ENCODE results near the gene DDX5. TPM values are rescaled to one million over a fixed set of nuclear protein-coding genes. Genes with fewer than 3 reads are reported as not detected.

DDX5 gene
- total RNA-seq (2021), result 375 and 402 TPM in 2 replicates
- percentile 100 among the genes with signal in this experiment for Bru-seq, nascent RNA
- percentile 100 among the genes with signal in this experiment for BruChase-seq, experiment 1, labeled RNA remaining after a 2-hour chase
- BruChase-seq, experiment 2, labeled RNA remaining after a 6-hour chase, result percentile 100 among the genes with signal in this experiment
- long read RNA-seq, transcript DDX5-215 (12 exons, 3,558 nt), result minor isoform, 66 of 1,020 reads
- long read RNA-seq, transcript DDX5-201 (13 exons, 2,554 nt), result major isoform, 790 of 1,020 reads
- long read RNA-seq, partial matches to known transcripts, result 71 of 1,020 reads
- long read RNA-seq, other reads (novel, unspliced or antisense), result 92 of 1,020 reads

DNA sequence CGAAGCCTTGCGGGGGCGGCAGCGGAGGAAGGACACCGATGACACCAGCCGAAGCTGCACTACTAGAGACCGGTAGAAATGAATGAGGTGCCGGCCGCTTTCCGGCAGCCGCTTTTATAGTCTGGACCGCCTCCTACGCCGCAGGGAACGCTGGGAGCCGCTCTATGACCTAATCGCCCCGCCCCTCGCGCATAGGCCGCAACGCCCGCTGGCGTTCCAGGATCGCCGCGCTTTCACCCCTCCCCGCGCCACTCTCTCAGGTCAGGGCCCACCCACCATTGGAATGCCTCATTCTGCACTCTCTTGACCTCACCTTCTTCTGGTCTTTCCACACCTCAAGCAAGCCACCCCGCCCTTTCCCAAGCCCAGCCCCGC lies at the start of gene DDX5:
Gene DDX5, minus strand, starts transcription at position 89 of the 375 bp plus-strand sequence. CDS start 170 bp downstream, outside the sequence.
- H4K20me1 ChIP-seq (ENCODE audit: insufficient read depth), result peaks cover 64% of the 10 kb centered on the region
- peaks cover 66% of the 10 kb centered on the region for H3K36me3 ChIP-seq (ENCODE audit: low read depth)
- POLR2A ChIA-PET (ENCODE audit: unreplicated experiment), result interaction anchor here (0.5 to 1.9 kb wide), 9 partner anchors 8 to 625 kb away, joined by 3 to 17 read pairs (median 7); partner anchors contain the start of genes POLG2 and SMURF2

DNA sequence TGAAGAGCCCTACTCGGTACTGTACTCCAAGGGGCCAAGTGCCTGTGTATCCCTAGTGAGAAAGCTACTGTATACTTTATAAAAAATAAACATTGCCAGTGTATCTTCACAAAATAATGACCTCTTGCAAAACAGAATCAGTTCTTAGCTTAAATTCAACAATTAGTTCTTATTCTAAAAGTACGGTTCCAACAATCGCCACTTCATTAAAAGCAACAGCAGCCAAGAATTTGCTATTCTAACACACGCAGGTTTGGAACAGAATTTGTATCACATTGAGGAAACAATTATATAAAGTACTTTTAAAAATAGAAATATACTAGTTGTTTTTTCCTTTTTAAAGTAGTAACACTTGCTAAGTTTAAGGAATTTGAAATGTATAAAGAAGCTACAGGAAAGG lies 49.2 kb upstream of the DDX5 start:
- Histone ChIP-seq H3K27me3 (ENCODE audit: insufficient read depth, low read depth) (no peaks in the 10 kb centered on the region), H3K36me3 (ENCODE audit: low read depth) (peaks cover 52% of the 10 kb centered on the region)
- intact Hi-C loops (cut with micrococcal nuclease; ENCODE audit: unreplicated experiment), result no loop called here

More for the DNA sequence above, at the start of gene DDX5:
- TF ChIP-seq EZH2 (IDR thresholded peaks at IDR 0.05; ENCODE audit: low read depth), result no peak
- TF ChIP-seq, protein P1, sequence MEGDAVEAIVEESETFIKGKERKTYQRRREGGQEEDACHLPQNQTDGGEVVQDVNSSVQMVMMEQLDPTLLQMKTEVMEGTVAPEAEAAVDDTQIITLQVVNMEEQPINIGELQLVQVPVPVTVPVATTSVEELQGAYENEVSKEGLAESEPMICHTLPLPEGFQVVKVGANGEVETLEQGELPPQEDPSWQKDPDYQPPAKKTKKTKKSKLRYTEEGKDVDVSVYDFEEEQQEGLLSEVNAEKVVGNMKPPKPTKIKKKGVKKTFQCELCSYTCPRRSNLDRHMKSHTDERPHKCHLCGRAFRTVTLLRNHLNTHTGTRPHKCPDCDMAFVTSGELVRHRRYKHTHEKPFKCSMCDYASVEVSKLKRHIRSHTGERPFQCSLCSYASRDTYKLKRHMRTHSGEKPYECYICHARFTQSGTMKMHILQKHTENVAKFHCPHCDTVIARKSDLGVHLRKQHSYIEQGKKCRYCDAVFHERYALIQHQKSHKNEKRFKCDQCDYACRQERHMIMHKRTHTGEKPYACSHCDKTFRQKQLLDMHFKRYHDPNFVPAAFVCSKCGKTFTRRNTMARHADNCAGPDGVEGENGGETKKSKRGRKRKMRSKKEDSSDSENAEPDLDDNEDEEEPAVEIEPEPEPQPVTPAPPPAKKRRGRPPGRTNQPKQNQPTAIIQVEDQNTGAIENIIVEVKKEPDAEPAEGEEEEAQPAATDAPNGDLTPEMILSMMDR (conservative IDR thresholded peaks at IDR 0.05), result no peak
- Histone ChIP-seq H3K9me2 (ENCODE audit: insufficient read depth) (no peaks in the 10 kb centered on the region), H3F3A (ENCODE audit: insufficient read depth, low read depth) (peaks cover 56% of the 10 kb centered on the region), H3K4me3 (peak within 1 kb of the TSS; percentile 100), H3K4me1 (replicated peaks; ENCODE audit: insufficient read depth) (peaks cover 30% of the 10 kb centered on the region), H2AFZ (peak within 1 kb of the TSS; percentile 89), H3K4me2 (peak within 1 kb of the TSS; percentile 95), H3K27ac (peak within 1 kb of the TSS; percentile 98), H3K9me3 (ENCODE audit: insufficient read depth, low read depth) (no peaks in the 10 kb centered on the region), H3K27me3 (ENCODE audit: insufficient read depth, low read depth) (no peaks in the 10 kb centered on the region), H3K79me2 (ENCODE audit: low read depth) (peaks cover 89% of the 10 kb centered on the region)
- intact Hi-C loops (cut with micrococcal nuclease; ENCODE audit: unreplicated experiment), result loop anchor here (2.0 kb wide), 1 partner anchor 63 kb away; no protein-coding TSS in a partner anchor
- CTCF ChIA-PET, result interaction anchor here (0.7 to 0.9 kb wide), 3 partner anchors 57 to 86 kb away, joined by 3 to 4 read pairs (median 3); no protein-coding TSS in a partner anchor
- DNase-seq, result peak; percentile 96 to 98
- BruUV-seq (replicated peaks), result no TSS peak

DNA sequence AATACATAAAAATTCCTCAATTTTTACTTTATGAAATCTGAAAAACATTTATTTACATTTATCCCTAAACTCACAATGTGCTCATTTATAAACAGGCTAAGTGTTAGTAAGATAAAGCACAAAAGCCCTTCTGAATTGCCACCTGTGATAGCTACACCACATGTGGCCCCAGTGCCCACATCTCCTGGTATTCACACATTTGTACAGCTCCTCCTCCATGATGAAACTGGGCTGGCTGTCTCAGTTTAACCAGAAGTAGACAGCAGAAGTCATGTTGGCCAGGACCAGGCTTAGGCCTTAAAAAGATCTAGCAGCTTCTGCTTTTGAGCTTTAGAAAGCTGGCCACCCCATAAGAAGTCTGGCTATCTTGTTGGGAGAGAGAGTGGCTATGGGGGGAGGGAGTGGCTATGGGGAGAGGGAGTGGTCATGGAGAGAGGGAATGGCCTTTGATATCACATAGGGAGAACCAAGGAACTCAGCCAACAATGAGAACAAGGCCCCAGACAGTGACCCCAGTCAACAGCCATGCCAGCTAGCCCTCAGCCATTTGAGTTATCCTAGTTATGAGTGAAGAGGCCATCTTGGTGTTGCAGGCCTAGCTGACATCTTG lies 48.0 kb upstream of the DDX5 start:
- 0 out of 2 replicates have a peak, but pooled peaks cover 10% of the 10 kb centered on the region for H4K20me1 ChIP-seq (ENCODE audit: insufficient read depth)
- no peak for DNase-seq
- ChIA-PET POLR2A (ENCODE audit: unreplicated experiment) (interaction anchor here (0.6 kb wide), 1 partner anchor 22 kb away, joined by 8 read pairs; no protein-coding TSS in a partner anchor), CTCF (no interaction called here)
- intact Hi-C loops (cut with micrococcal nuclease; ENCODE audit: unreplicated experiment), result no loop called here
- no peak overlapping the region for H2AFZ ChIP-seq
- no peaks in the 10 kb centered on the region for H3K79me2 ChIP-seq (ENCODE audit: low read depth)
- H3K9me3 ChIP-seq (ENCODE audit: insufficient read depth, low read depth), result no peaks in the 10 kb centered on the region
- BruUV-seq (replicated peaks), result no TSS peak
- no peaks in the 10 kb centered on the region for H3K27me3 ChIP-seq (ENCODE audit: insufficient read depth, low read depth)
- H3K27ac ChIP-seq, result no peak overlapping the region
- H3F3A ChIP-seq (ENCODE audit: insufficient read depth, low read depth), result peaks cover 46% of the 10 kb centered on the region
- H3K4me1 ChIP-seq (replicated peaks; ENCODE audit: insufficient read depth), result no peaks in the 10 kb centered on the region
- H3K4me3 ChIP-seq, result no peak overlapping the region
- no peak for TF ChIP-seq EZH2 (IDR thresholded peaks at IDR 0.05; ENCODE audit: low read depth)
- TF ChIP-seq, protein P1 (conservative IDR thresholded peaks at IDR 0.05), result no peak
- no peak overlapping the region for H3K4me2 ChIP-seq
- no peaks in the 10 kb centered on the region for H3K9me2 ChIP-seq (ENCODE audit: insufficient read depth)
- peaks cover 55% of the 10 kb centered on the region for H3K36me3 ChIP-seq (ENCODE audit: low read depth)

More for the DNA sequence above, 49.2 kb upstream of the DDX5 start:
- POLR2A ChIA-PET (ENCODE audit: unreplicated experiment), result interaction anchor here (0.6 kb wide), 1 partner anchor 27 kb away, joined by 3 read pairs; no protein-coding TSS in a partner anchor
- H3K9me2 ChIP-seq (ENCODE audit: insufficient read depth), result no peaks in the 10 kb centered on the region
- H3K4me2 ChIP-seq, result no peak overlapping the region
- TF ChIP-seq EZH2 (IDR thresholded peaks at IDR 0.05; ENCODE audit: low read depth), result no peak
- TF ChIP-seq, protein P1 (conservative IDR thresholded peaks at IDR 0.05), result no peak
- no peaks in the 10 kb centered on the region for H3K4me1 ChIP-seq (replicated peaks; ENCODE audit: insufficient read depth)
- no TSS peak for BruUV-seq (replicated peaks)
- no peaks in the 10 kb centered on the region for H3K9me3 ChIP-seq (ENCODE audit: insufficient read depth, low read depth)
- no peak for DNase-seq
- no peaks in the 10 kb centered on the region for H3K79me2 ChIP-seq (ENCODE audit: low read depth)
- H3F3A ChIP-seq (ENCODE audit: insufficient read depth, low read depth), result peaks cover 48% of the 10 kb centered on the region
- H2AFZ ChIP-seq, result no peak overlapping the region
- H3K4me3 ChIP-seq, result no peak overlapping the region
- no peak overlapping the region for H3K27ac ChIP-seq
- CTCF ChIA-PET, result no interaction called here
- 0 out of 2 replicates have a peak, but pooled peaks cover 10% of the 10 kb centered on the region for H4K20me1 ChIP-seq (ENCODE audit: insufficient read depth)

Data from PC-9 (cell line).